Stimulated activated CD8-positive, alpha-beta memory T cell treated with anti-CD3 and anti-CD28 coated beads, Interleukin-4, amount 100 ng/mL, for 1 hour (primary cell): Measurements from ENCODE around the gene AIMP1.
"Not testable (repeated sequence)": the region's sequence is repeated elsewhere in the genome, so short reads cannot be mapped to it uniquely, and the experiment has no call there.

Experiments
- DNase-seq, 2 donors: peaks; one replicate each; pipeline ENCODE4 v3.0.0-alpha.2; 2020; ENCODE audit warnings: low read depth in 2 of 2, low spot score in 1 of 2

AIMP1 gene

DNA sequence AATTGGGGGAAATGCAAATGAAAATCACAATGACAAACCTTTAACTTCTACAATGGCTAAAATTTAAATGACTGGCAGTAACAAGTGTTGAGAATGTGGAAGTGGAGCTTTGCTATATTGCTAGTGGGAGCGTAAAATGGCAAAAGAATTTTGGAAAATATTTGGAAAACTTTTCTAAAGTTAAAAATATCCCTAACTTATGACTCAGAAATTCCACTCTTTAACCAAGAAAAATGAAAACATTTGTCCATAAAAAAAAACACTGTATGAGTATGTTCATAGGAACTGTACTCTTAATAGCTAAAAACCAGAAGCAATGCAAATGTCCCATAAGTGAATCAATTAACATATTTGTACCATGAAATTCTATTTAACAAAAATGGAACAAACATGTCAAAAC is 4.0 kb upstream of the AIMP1 start:
- DNase-seq: no peak

DNA sequence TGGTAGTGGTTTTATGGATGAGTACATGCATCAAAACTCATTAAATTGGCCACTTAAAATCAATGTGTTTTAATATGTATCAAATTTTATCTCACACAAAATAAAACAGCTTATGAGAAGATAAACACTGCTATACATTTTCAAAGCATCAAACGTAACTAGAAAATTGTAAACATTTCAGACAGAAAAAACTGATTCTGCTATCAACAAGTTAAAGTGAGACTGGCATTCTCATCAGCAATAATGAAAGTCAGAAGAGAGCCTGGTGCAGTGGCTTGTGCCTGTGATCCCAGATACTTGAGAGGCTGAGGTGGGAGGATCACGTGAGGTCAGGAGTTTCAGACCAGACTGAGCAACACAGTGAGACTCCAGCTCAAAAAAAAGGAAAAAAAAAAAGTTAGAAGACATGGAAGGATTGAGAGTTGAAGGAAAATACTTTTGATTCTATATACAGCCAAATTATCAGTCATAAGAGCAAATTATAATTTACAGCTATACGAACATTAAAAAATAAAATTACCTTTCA is 3.3 kb upstream of the AIMP1 start:
- DNase-seq: no peak

DNA sequence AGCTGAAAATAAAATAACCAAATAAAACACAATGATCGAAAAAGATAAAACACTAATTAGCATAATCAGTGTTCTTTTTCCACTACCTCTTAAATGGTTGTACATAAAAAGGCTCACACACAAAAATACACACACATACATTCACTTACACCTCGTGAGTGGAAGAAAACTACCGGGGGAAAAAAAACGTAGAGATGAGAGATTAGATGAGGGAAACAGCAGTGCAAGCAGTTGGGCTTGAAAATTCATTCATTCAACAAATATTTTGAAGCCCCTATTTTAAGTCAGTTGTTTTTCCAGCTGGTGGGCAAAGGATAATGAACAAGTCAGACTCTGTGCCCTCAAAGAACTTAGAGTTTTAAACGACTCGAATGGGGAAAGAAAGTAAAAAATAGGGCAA is 1.4 kb upstream of the AIMP1 start:
- no peak for DNase-seq

DNA sequence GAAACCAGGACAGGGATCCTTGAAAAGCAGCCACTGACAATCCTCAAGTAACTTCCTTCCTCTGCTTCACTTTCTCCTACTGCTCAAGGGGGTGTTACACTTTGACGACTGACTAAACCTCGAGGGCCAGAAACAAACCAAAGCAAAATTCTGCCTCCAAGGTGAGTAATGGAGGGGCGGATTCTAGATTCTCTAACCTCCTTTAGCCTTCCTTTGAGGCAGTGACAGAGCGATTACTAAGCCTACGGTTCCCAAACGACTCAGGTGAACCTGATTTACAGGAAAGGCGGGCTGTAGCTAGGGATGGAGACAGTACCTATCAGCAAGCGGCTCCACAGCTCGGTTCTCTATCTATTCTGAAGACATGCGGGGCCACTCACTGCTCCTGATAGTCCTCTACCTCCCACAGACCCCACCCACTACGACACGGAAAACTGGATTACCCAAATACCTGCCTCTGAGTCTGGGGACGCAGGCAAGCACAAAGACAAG is 828 bp upstream of the AIMP1 start:
- no peak for DNase-seq

DNA sequence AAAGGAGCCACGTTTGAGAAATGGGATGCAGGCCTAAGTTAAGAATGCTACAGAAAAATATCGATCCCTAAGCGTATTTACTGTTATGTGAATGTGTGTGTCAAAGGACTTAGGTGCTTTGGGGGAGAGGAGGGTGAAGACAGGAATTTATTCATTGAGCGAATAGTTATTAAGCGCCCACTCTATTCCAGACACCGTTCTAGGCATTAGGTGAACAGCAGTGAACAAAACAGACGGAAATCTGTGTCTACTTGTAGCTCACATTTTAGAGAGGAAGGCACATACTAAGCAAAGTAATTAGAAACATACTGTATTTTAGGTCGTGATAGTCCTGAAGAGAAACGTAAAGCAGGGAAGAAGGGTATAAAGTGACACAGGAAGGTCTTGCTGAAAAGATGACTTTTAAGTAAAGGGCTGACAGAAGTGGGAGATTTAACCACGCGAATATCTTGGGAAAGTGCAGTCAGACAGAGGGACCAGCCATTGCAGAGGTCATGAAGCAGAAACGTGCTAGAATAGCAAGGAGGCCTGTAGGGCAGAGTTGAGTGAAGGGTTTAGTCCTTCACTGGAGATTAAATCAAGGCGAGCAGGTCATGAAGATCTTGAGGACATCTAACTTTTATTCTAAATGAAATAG is 541 bp downstream of the AIMP1 start:
- no peak for DNase-seq

DNA sequence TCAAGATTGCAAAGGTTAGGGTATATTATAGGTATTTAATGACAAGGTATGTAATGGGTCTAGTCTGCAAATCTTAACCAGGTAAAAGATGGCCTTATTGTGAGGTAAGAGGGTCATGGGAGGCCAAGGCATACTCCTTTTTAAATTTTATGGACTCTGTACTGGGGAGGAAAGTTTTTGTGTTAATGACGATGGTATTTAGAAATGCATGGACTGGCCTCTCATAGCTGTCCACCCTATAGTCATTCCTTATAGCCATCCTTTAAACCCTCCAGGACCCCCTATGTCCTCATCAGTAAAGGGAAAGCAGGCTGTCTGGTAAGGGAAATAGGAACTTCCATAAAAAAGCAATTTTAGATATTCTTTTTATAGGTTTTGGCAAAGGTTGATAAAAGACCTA is 1.5 kb downstream of the AIMP1 start:
- DNase-seq: no peak

DNA sequence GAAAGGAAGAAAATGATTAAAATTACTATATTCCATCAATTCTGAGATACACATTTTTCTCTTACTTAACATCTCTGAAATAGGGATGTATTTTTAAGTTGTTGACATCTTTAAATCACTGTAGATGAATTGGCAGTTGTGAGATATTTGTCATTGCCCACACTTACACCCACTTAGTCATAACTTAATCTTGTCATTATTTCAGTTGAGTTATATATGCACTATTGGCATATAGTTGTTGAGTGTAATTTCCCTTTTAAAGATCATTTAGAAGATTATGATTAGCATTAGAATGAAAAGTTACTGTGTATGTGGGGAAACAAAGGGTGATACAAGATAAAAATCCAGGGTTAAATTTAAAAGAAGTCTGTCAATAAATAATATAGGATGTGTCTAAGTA is 2.2 kb downstream of the AIMP1 start:
- DNase-seq: no peak

DNA sequence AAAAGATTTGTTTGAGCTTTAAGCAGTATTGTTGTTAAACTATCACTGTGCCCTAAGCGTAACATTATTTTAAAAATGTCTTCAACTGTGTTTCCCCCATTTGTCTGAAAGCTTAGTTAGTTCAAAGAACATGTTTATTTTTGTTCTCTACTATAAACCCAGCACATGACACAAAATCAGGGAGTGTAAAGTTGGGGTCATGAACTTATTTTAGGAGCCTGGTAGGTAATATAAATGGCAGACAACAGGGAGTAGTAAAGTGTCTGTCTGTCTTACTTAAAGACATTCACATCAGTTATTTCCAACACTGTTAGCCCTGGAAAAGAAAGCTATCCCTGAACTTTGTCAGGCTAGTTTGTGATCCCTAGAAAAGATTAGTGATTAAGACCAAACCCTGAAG is 3.9 kb downstream of the AIMP1 start:
- DNase-seq: no peak

DNA sequence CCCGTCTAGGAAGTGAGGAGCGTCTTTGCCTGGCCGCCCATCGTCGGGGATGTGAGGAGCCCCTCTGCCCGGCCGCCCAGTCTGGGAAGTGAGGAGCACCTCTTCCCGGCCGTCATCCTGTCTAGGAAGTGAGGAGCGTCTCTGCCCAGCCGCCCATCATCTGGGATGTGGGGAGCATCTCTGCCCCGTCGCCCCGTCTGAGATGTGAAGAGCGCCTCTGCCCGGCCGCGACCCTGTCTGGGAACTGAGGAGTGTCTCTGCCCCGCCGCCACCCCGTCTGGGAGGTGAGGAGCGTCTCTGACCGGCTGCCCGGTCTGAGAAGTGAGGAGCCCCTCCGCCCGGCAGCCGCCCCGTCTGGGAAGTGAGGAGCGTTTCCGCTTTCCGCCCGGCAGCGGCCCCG is 4.8 kb downstream of the AIMP1 start:
- not testable (repeated sequence) for DNase-seq

DNA sequence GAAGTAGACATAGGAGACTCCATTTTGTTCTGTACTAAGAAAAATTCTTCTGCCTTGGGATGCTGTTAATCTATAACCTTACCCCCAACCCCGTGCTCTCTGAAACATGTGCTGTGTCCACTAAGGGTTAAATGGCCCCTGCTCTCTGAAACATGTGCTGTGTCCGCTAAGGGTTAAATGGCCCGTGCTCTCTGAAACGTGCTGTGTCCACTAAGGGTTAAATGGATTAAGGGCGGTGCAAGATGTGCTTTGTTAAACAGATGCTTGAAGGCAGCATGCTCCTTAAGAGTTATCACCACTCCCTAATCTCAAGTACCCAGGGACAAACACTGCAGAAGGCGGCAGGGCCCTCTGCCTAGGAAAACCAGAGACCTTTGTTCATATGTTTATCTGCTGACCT is 5.5 kb downstream of the AIMP1 start:
- not testable (repeated sequence) for DNase-seq

DNA sequence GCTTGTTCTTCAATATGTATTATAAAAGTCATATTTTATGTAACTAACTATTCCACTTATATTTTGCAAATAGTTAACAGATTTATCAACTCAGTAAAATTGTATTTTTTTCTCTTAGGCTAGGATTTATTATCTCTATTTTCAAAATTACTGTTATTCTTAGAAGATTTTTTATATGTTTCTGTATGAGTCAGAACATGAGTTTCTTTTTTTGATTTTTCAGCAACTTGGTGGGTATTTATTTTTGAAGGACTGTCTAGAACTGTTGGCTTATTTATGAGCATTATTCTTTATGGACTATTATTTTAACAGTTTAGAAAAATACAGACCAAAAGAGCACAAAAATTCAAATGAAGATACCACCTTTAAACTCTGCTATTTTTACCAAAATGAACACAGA is 6.8 kb downstream of the AIMP1 start:
- DNase-seq: no peak

DNA sequence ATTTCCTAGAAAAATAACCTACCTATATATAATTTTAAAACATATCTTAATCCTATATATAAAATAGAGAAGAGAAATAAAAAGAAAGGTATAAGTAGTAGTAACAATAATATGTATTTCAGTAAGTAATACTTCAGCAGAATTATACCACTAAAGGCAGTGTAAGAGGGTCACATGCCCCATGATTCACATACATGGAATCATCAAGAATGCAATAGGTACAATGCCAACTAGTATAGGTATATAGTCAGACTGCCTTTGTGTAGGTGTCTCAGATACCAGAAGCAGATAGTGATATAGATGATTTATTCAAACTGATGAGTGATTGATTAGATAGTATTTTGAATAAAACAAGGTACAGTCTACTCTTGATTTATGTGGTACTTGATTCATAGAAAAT is 9.4 kb downstream of the AIMP1 start:
- DNase-seq: no peak

DNA sequence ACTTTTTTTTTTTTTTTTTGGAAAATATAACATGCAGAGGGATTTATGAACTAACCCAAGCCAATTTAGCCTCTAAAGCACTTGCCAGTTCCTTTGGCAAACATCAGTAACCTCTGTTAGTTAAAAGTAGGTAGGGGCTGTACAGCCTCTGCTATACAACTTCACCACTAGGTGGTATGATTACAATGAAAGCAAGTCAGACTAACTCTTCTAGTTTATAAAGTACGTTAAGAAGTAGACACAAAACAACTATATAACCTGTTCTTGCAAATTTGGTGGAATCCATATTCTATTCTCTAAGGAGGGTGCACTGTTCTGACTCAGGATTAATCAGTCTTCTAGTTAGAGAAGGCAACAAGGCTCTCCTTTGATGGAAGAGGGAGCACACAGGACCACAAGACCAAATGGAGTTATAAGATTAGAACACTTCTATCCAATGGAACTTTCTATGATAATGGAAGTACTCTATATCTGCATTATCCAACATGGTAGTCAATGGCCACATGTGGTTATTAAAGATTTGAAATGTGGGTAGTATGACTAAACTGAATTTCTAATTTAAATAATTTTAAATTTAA is 12.8 kb downstream of the AIMP1 start:
- DNase-seq: no peak

DNA sequence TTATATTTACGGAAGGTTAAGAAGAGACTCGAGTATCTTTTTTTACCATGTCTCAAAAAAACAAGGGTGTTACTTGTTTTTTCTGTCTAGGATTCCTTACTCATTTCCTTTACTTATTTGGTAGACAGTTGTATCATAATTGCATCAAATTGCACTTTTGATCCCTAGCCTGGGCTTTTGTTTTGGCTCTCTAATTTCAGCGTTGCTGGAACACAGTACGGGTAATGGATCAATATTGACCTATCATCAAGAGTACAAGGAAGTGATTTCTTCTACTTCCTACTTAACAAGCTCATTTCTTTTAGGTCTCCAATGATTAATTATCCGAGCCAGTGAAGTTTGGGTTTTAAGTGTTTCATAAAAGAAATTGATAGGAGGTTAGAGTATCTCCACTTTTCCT is 16.8 kb downstream of the AIMP1 start:
- no peak for DNase-seq

DNA sequence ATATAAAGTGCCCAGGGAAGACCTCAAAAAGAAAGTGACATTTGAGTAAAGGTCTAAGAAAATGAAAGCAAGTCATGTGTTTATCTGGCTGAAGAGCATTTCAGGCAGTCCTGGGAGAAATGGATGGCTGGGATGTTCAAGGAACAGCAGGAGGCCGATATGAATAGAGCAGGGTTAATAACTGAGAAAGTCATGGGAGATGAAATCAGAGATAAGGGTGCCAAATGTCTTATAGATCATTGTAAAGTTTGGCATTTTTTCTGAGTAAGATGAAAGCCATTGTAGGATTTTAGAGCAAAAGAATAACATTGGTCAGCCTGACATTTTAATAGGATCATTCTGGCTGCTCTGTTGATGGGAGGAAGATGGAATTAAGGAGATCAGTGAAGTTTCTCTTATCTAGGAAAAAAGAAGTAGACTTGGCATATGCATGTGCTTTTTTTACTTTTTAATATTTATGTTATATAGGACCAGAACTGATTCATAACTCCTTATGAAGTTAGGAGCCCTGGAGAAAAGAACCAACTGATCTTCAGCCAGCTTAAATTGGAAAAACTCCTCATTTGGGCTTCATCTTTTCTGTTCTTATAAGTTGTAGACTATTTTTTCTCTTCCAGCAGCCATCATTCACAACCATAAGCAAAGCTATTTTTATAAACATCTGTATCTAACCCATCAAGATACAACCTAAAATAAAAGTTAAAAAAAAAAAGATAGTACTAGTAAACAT is 18.6 kb downstream of the AIMP1 start:
- DNase-seq: no peak

DNA sequence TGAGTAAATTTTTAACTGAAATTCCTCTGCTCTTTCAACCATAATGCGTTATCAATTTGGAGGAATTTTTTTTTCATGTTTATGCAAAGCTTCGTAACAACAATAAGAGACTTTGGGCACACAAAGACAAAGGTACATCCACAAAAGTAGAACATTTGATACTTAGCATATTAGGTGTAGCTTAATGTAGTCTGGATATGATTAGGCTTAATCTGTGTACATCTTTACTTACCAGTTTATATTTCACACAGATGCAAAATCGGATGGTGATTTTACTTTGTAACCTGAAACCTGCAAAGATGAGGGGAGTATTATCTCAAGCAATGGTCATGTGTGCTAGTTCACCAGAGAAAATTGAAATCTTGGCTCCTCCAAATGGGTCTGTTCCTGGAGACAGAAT is 20.3 kb downstream of the AIMP1 start:
- DNase-seq: no peak

DNA sequence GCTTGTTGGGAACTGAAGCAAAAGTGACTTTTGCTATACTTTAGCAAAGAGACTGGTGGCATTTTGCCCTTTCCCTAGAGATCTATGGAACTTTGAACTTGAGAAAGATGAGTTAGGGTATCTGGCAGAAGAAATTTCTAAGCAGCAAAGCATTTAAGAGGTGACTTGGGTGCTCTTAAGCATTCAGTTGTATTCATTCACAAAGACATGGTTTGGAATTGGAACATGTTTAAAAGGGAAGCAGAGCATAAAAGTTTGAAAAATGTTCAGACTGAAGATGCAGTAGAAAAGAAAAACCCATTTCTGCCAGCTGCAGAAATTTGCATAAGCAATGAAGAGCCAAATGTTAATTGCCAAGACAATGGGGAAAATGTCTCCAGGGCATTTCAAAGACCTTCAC is 21.6 kb downstream of the AIMP1 start:
- DNase-seq: no peak

DNA sequence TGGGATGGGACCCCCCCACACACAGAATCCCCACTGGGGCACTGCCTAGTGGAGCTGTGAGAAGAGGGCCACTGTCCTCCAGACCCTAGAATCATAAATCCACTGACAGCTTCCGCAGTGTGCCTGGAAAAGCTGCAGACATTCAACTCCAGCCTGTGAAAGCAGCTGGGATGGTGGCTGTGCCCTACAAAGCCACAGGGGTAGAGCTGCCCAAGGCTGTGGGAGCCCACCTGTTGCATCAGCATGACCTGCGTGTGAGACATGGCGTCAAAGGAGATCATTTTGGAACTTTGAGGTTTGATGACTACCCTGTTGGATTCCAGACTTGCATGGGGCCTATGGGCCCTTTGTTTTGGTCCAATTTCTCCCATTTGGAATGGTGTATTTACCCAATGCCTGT is 22.3 kb downstream of the AIMP1 start:
- no peak for DNase-seq

DNA sequence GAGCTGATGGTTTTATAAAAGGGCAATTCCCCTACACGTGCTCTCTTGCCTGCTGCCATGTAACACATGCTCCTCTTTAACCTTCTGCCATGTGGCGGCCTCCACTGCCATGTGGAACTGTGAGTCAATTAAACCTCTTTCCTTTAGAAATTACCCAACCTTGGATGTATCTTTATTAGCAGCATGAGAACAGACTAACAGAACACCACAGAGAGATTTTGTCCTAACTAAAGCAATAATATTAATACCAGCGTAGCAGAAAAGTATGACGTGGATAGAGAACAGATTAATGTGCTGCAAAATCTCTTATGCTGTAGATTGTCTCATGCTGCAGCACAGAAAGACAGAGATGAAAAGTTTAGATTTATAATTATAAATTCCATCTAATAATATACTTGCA is 23.1 kb downstream of the AIMP1 start:
- DNase-seq: no peak

DNA sequence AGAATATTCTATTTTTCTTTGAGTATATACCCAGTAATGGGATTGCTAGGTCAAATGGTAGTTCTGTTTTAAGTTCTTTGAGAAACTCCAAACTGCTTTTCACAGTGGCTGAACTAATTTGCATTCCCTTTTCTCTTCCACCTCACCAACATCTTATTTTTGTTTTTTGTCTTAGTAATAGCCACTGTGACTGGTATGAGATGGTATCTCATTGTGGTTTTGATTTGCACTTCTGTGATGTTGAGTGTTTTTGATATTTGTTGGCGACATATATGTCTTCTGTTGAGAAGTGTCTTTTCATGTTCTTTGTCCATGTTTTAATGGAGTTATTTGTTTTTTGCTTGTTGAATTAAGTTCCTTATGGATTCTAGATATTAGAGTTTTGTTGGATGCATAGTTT is 24.4 kb downstream of the AIMP1 start:
- DNase-seq: no peak

DNA sequence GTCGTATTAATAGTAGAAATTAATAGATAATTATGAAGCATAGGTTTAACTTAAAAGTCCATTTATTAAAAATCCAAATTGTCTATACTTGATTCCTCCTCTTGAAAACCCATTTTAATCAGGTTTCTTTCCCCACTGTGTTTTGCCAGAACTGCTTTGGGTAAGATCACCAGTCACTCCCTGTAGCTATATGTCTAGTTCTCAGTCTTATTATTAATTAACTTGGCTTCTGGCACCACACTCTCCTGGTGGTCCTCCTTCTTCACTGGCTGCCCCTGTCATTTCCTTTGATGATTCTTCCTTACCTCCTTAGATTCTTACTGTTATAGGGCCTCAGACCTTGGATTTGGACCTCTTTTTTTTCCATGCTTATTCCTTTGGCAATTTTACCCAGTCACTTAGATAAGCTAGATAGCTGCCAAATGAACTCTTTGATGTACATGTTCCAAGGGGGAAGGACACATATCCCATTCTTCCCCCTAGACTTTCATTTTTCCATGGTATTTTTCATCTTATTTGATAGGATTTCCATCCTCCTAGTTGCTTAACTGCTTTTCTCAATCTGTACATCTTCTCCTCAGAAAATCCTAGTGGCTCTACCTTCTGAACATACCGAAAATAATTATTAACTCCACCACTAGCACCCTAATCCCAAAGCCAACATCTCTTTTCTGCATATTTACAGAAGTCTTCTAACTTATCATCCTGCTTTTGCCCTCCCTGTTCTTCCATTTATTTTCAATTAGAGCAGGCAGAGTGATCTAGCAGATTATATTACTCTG is 27.7 kb downstream of the AIMP1 start:
- no peak for DNase-seq

DNA sequence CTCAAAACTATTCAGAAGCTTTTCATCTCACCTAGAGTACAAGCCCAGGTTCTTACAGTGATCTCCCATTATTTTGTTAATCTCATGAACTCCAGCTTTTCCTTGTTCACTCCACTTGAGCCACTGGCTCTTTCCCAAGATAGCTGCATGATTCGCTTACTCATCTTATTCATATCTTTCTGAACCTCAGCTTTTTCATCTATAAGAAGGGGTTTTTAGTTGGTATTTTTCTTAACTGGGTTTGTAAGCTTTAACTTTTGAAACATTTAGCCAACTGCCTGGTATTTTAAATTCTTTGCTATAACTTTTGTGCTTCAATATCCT is 28.3 kb downstream of the AIMP1 start:
- DNase-seq: no peak
